AG04450 (cell line): Measurements from ENCODE around the gene SLC5A2. TPM values are rescaled to one million over a fixed set of nuclear protein-coding genes. Genes with fewer than 3 reads are reported as not detected.
"Not testable (repeated sequence)": the region's sequence is repeated elsewhere in the genome, so short reads cannot be mapped to it uniquely, and the experiment has no call there.

Experiments
- CTCF ChIA-PET: fragments of 300-600, 350-600 bp; formaldehyde crosslinking; extraction: SDS; loops from one replicate; lab custom pipeline; 2022; ENCODE audit warnings: antibody characterized with exemption, inconsistent platforms; lab: Charles Lee
- POLR2A ChIA-PET: fragments of 350-600 bp; formaldehyde crosslinking; extraction: SDS; loops from one replicate; lab custom pipeline; 2021; ENCODE audit warnings: antibody characterized with exemption, inconsistent platforms; lab: Yijun Ruan, JAX
- DNase-seq: peaks from one replicate; pipeline ENCODE4 v3.0.0-alpha.2; 2011; ENCODE audit warnings: low read depth, low spot score
- H3K27ac ChIP-seq: one replicate; pipeline ENCODE4 v1.5.1; 2012; ENCODE audit warnings: low read depth, low read length, control low read depth
- H3K27me3 ChIP-seq: one replicate; pipeline ENCODE4 v1.6.0; 2012; ENCODE audit warnings: low read length; ENCODE audit not compliant: control insufficient read depth, insufficient read depth
- H3K4me3 ChIP-seq: 2 replicates; pipeline ENCODE4 v1.5.1; 2011; ENCODE audit warnings: mild to moderate bottlenecking, low read depth, low read length, control low read depth
- H3K9me3 ChIP-seq: 2 replicates; pipeline ENCODE4 v1.5.1; 2012; ENCODE audit warnings: low read length; ENCODE audit not compliant: control insufficient read depth, insufficient read depth
- polyA plus RNA-seq: library from polyadenylated mRNA; depleted of rRNA; stranded (reverse); fragments of >200 nt; gene quantifications from 2 replicates; pipeline ENCODE4 v1.2.3, GENCODE V29; 2011
- TF ChIP-seq, protein P1 (sequence below): IDR thresholded peaks from 2 replicates; pipeline ENCODE4 v1.5.1; 2011; ENCODE audit warnings: low read depth, low read length, control low read depth, inconsistent platforms

The SLC5A2 gene
- polyA plus RNA-seq, 1 experiment = not detected

GRCh38 chr16:31480851-31481536, 1.9 kb upstream of the SLC5A2 start:
- Histone ChIP-seq H3K4me3 (no peak overlapping the region), H3K27ac (no peak overlapping the region), H3K9me3 (no peaks in the 10 kb centered on the region; the same call in 1 of the 2 replicates), H3K27me3 (peaks cover 11% of the 10 kb centered on the region)
- DNase-seq = no peak
- TF ChIP-seq, protein P1, sequence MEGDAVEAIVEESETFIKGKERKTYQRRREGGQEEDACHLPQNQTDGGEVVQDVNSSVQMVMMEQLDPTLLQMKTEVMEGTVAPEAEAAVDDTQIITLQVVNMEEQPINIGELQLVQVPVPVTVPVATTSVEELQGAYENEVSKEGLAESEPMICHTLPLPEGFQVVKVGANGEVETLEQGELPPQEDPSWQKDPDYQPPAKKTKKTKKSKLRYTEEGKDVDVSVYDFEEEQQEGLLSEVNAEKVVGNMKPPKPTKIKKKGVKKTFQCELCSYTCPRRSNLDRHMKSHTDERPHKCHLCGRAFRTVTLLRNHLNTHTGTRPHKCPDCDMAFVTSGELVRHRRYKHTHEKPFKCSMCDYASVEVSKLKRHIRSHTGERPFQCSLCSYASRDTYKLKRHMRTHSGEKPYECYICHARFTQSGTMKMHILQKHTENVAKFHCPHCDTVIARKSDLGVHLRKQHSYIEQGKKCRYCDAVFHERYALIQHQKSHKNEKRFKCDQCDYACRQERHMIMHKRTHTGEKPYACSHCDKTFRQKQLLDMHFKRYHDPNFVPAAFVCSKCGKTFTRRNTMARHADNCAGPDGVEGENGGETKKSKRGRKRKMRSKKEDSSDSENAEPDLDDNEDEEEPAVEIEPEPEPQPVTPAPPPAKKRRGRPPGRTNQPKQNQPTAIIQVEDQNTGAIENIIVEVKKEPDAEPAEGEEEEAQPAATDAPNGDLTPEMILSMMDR = no peak
- POLR2A ChIA-PET = interaction anchor here (0.6 to 2.0 kb wide), 2 partner anchors 9 to 21 kb away, joined by 4 to 9 read pairs; partner anchors contain the start of gene TGFB1I1
- CTCF ChIA-PET = interaction anchor here (0.7 kb wide), 2 partner anchors 11 to 388 kb away, joined by 3 read pairs; no protein-coding TSS in a partner anchor

GRCh38 chr16:31484048-31484447, 1.1 kb downstream of the SLC5A2 start:
- ChIA-PET POLR2A (interaction anchor here (0.7 kb wide), 1 partner anchor 39 kb away, joined by 3 read pairs; no protein-coding TSS in a partner anchor), CTCF (interaction anchor here (2.0 kb wide), 1 partner anchor 23 kb away, joined by 6 read pairs; no protein-coding TSS in a partner anchor)
- not testable (repeated sequence) for H3K27ac ChIP-seq, DNase-seq, H3K4me3 ChIP-seq, H3K9me3 ChIP-seq
- peaks cover 30% of the 10 kb centered on the region for H3K27me3 ChIP-seq

DNA sequence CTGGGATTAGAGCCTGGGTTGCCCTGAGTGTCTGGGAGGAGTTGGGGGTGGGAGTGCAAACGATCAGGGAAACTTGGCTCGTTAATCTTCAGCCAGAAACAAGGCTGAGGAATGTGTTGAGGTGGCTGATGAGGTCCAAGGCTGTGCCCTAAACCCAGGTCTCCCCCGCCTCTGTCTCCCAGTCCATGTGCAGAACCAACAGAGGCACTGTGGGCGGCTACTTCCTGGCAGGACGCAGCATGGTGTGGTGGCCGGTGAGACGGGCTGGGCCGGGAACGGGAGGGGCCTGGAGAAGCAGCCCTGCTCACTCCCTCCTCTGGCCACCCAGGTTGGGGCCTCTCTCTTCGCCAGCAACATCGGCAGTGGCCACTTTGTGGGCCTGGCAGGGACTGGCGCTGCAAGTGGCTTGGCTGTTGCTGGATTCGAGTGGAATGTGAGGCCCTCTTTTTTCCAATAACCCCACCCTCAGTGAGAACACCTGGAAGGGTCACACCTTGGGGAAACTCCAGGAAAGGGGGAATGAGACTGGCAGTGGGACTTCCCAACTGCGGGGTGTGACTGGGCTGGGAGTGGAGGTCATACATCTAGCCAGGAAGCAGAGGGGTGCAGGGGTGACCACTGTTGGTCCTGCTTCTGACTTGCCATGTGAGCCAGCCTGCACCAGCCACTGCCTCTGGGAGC, 1.7 kb downstream of the SLC5A2 start:
- POLR2A ChIA-PET = interaction anchor here (0.7 kb wide), 1 partner anchor 40 kb away, joined by 3 read pairs; no protein-coding TSS in a partner anchor
- CTCF ChIA-PET = no interaction called here
- TF ChIP-seq, protein P1 = no peak
- Histone ChIP-seq H3K27me3 (peaks cover 30% of the 10 kb centered on the region), H3K27ac (no peak overlapping the region), H3K4me3 (no peak overlapping the region), H3K9me3 (no peaks in the 10 kb centered on the region; the same call in 1 of the 2 replicates)
- no peak for DNase-seq

- Histone ChIP-seq H3K27me3 (peaks cover 30% of the 10 kb centered on the region), H3K9me3 (no peaks in the 10 kb centered on the region; the same call in 1 of the 2 replicates), H3K4me3 (no peak overlapping the region), H3K27ac (no peak overlapping the region)
- TF ChIP-seq, protein P1 = no peak
- ChIA-PET POLR2A (no interaction called here), CTCF (no interaction called here)
- DNase-seq = no peak
Measured at GRCh38 chr16:31485571-31485970, 2.6 kb downstream of the SLC5A2 start.

DNA sequence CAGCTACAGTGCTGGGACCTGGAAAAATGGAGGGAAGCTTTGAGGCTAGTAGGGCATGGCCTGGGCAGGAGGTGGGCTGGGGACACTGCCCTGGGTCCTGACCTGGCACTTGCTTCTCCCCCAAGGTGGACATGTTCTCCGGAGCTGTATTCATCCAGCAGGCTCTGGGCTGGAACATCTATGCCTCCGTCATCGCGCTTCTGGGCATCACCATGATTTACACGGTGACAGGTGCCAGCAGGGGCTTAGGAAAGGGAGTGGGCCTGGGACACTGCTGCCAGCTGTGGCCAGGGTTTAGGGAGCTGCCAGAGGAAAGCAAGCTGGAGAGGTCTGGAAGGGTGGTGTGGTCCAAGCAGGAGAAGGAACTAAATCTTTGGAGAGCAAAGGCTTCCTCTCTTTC, 3.1 kb downstream of the SLC5A2 start:
- CTCF ChIA-PET = no interaction called here
- TF ChIP-seq, protein P1 = no peak
- POLR2A ChIA-PET = no interaction called here

More for the DNA sequence above, 3.1 kb downstream of the SLC5A2 start:
- no peak for DNase-seq
- no peaks in the 10 kb centered on the region; the same call in 1 of the 2 replicates for H3K9me3 ChIP-seq
- no peak overlapping the region for H3K27ac ChIP-seq
- no peak overlapping the region for H3K4me3 ChIP-seq
- peaks cover 30% of the 10 kb centered on the region for H3K27me3 ChIP-seq
